H9 (cell line): ENCODE data around the gene TSPAN17. TPM values are rescaled to one million over a fixed set of nuclear protein-coding genes. Genes with fewer than 3 reads are reported as not detected.

Experiments used
- DNase-seq: peaks from one replicate; pipeline ENCODE4 v3.0.0-alpha.2; 2017
- H2AFZ ChIP-seq: one replicate; pipeline ENCODE4 v1.6.1; 2013; ENCODE audit warnings: mild to moderate bottlenecking, low read length, control low read depth, moderate library complexity
- H2AK5ac ChIP-seq: 2 replicates; pipeline ENCODE4 v1.6.1; 2013; ENCODE audit warnings: low read length, control low read depth, mixed read lengths; ENCODE audit not compliant: insufficient read length
- H2BK120ac ChIP-seq: one replicate; pipeline ENCODE4 v1.6.1; 2013; ENCODE audit warnings: low read depth, mild to moderate bottlenecking, low read length, control low read depth, inconsistent platforms; ENCODE audit not compliant: poor library complexity, severe bottlenecking
- H2BK12ac ChIP-seq: 2 replicates; pipeline ENCODE4 v1.6.1; 2013; ENCODE audit warnings: low read length, control low read depth, mixed read lengths, low read depth; ENCODE audit not compliant: insufficient read length
- H2BK15ac ChIP-seq: 2 replicates; pipeline ENCODE4 v1.6.1; 2013; ENCODE audit warnings: low read depth, low read length, control low read depth
- H2BK20ac ChIP-seq: one replicate; pipeline ENCODE4 v1.6.1; 2013; ENCODE audit warnings: low read depth, mild to moderate bottlenecking, low read length, control low read depth, inconsistent platforms; ENCODE audit not compliant: poor library complexity, severe bottlenecking
- H2BK5ac ChIP-seq: 2 replicates; pipeline ENCODE4 v1.6.1; 2013; ENCODE audit warnings: low read length, control low read depth, mixed read lengths; ENCODE audit not compliant: insufficient read length
- H3K14ac ChIP-seq: 2 replicates; pipeline ENCODE4 v1.6.1; 2013; ENCODE audit warnings: low read length, control low read depth; ENCODE audit not compliant: insufficient read depth
- H3K18ac ChIP-seq: 2 replicates; pipeline ENCODE4 v1.6.1; 2013; ENCODE audit warnings: low read depth, mild to moderate bottlenecking, mixed read lengths, low read length, control low read depth; ENCODE audit not compliant: insufficient read length
- H3K23ac ChIP-seq: 2 replicates; pipeline ENCODE4 v1.6.1; 2013; ENCODE audit warnings: low read length, control low read depth, mixed read lengths, low read depth; ENCODE audit not compliant: insufficient read length
- H3K23me2 ChIP-seq: 2 replicates; pipeline ENCODE4 v1.6.1; 2013; ENCODE audit warnings: low read depth, mild to moderate bottlenecking, mixed read lengths, low read length, control low read depth; ENCODE audit not compliant: insufficient read length, poor library complexity, severe bottlenecking
- H3K27ac ChIP-seq: 2 replicates; pipeline ENCODE4 v1.5.1; 2013; ENCODE audit warnings: low read length, control low read depth, mixed read lengths, low read depth; ENCODE audit not compliant: insufficient read length
- H3K27me3 ChIP-seq: 2 replicates; pipeline ENCODE4 v1.6.1; 2013; ENCODE audit warnings: low read length, control low read depth, inconsistent platforms; ENCODE audit not compliant: insufficient read depth
- H3K4ac ChIP-seq: 2 replicates; pipeline ENCODE4 v1.6.1; 2013; ENCODE audit warnings: low read depth, mild to moderate bottlenecking, control low read depth, inconsistent platforms, low read length, moderate library complexity
- H3K4me1 ChIP-seq: 2 replicates; pipeline ENCODE4 v1.6.1; 2013; ENCODE audit warnings: low read length, control low read depth, inconsistent platforms; ENCODE audit not compliant: insufficient read depth
- H3K4me2 ChIP-seq: 2 replicates; pipeline ENCODE4 v1.6.1; 2013; ENCODE audit warnings: low read length, control low read depth, mixed read lengths; ENCODE audit not compliant: insufficient read length, insufficient read depth
- H3K56ac ChIP-seq: 2 replicates; pipeline ENCODE4 v1.6.1; 2013; ENCODE audit warnings: low read depth, mild to moderate bottlenecking, mixed read lengths, low read length, control low read depth; ENCODE audit not compliant: insufficient read length
- H3K79me1 ChIP-seq: 2 replicates; pipeline ENCODE4 v1.6.1; 2013; ENCODE audit warnings: low read depth, mild to moderate bottlenecking, moderate library complexity, low read length, control low read depth, inconsistent platforms; ENCODE audit not compliant: insufficient read depth, poor library complexity, severe bottlenecking
- H3K79me2 ChIP-seq: 2 replicates; pipeline ENCODE4 v1.6.1; 2013; ENCODE audit warnings: low read length, control low read depth, inconsistent platforms; ENCODE audit not compliant: insufficient read depth
- H3K9ac ChIP-seq: 2 replicates; pipeline ENCODE4 v1.6.1; 2013; ENCODE audit warnings: low read length, control low read depth, mixed read lengths; ENCODE audit not compliant: insufficient read length; ENCODE audit errors: extremely low read depth
- H3K9me3 ChIP-seq: one replicate; pipeline ENCODE4 v1.6.1; 2013; ENCODE audit warnings: low read depth, low read length, inconsistent platforms; ENCODE audit not compliant: control insufficient read depth
- H3T11ph ChIP-seq: one replicate; pipeline ENCODE4 v1.6.1; 2013; ENCODE audit warnings: mild to moderate bottlenecking, low read length, control low read depth, inconsistent platforms
- H4K20me1 ChIP-seq: one replicate; pipeline ENCODE4 v1.6.1; 2013; ENCODE audit not compliant: control insufficient read depth, insufficient read length, insufficient read depth
- H4K5ac ChIP-seq: 2 replicates; pipeline ENCODE4 v1.6.1; 2013; ENCODE audit warnings: low read depth, mild to moderate bottlenecking, mixed read lengths, low read length, control low read depth; ENCODE audit not compliant: insufficient read length
- H4K8ac ChIP-seq: replicated peaks from 2 replicates; pipeline ENCODE4 v1.6.1; 2013; ENCODE audit warnings: low read length, control low read depth, mixed read lengths, low read depth; ENCODE audit not compliant: insufficient read length
- H4K91ac ChIP-seq: 2 replicates; pipeline ENCODE4 v1.6.1; 2013; ENCODE audit warnings: low read depth, mild to moderate bottlenecking, moderate library complexity, mixed read lengths, low read length, control low read depth; ENCODE audit not compliant: insufficient read length
- H3K27ac Mint-ChIP-seq, 3 experiments: 2 replicates in 2 of 3; 3 replicates in 1 of 3; pipeline ENCODE4 v1.8.0; 2020 to 2021; ENCODE audit warnings: mixed read lengths in 3 of 3, mild to moderate bottlenecking in 1 of 3, moderate library complexity in 1 of 3
- H3K27me3 Mint-ChIP-seq: 2 replicates; pipeline ENCODE4 v1.8.0; 2021; ENCODE audit warnings: low read depth, mild to moderate bottlenecking, moderate library complexity, mixed read lengths
- H3K36me3 Mint-ChIP-seq, 3 experiments: 2 replicates in 2 of 3; 3 replicates in 1 of 3; pipeline ENCODE4 v1.8.0; 2020 to 2021; ENCODE audit warnings: low read depth in 3 of 3, mixed read lengths in 3 of 3; ENCODE audit not compliant: insufficient read depth in 1 of 3
- H3K4me1 Mint-ChIP-seq, 2 experiments: 2 replicates each; pipeline ENCODE4 v1.8.0; 2020; ENCODE audit warnings: mixed read lengths in 2 of 2
- H3K4me3 Mint-ChIP-seq, 2 experiments: 2 replicates in 1 of 2; 3 replicates in 1 of 2; pipeline ENCODE4 v1.8.0; 2020 to 2021; ENCODE audit warnings: mild to moderate bottlenecking in 2 of 2, mixed read lengths in 2 of 2, moderate library complexity in 1 of 2
- H3K9me3 Mint-ChIP-seq, 2 experiments: 2 replicates in 1 of 2; 3 replicates in 1 of 2; pipeline ENCODE4 v1.8.0; 2020; ENCODE audit warnings: mild to moderate bottlenecking in 2 of 2, mixed read lengths in 2 of 2, moderate library complexity in 1 of 2
- CTCF ChIP-seq: fragments of 200-600 bp; sonication (generic); conservative IDR thresholded peaks from 3 replicates; pipeline ENCODE4 v1.8.0; 2021; ENCODE audit warnings: antibody characterized with exemption, mild to moderate bottlenecking
- WGBS: extraction: QIAGEN DNeasy Blood & Tissue Kit; methylation state at CpG from one replicate; pipeline ENCODE4 v1.1.7; 2013; ENCODE audit warnings: missing lambda C conversion rate, low lambda C conversion rate, mixed read lengths; ENCODE audit not compliant: insufficient read length; ENCODE audit errors: extremely low coverage; 5-methylcytosine and 5-hydroxymethylcytosine counted together
- total RNA-seq: library from RNA; stranded (reverse); gene quantifications from 2 replicates; pipeline ENCODE4 v1.2.1, GENCODE V29; 2021

The TSPAN17 gene
- total RNA-seq, 1 experiment from 2014 or later = 46.8 TPM

- H2AFZ ChIP-seq = no peak overlapping the region
- H3K27ac Mint-ChIP-seq = peak overlapping the region in 1 of 3 experiments; percentile 77; a peak in 1 of 7 replicates
- WGBS = no CpG with 5 or more reads among the region's 18 CpGs
Observed at GRCh38 chr5:176673651-176674583, 26.6 kb downstream of the TSPAN17 start.

More at GRCh38 chr5:176673651-176674583, 26.6 kb downstream of the TSPAN17 start:
- Histone ChIP-seq H2BK5ac (no peak overlapping the region), H2BK12ac (no peak overlapping the region), H3K23me2 (no peaks in the 10 kb centered on the region), H3K79me2 (no peaks in the 10 kb centered on the region), H3K4me1 (peaks cover 4% of the 10 kb centered on the region; the same call in 1 of the 2 replicates), H3K9ac (no peak overlapping the region), H4K5ac (no peak overlapping the region), H3K23ac (no peak overlapping the region), H2BK15ac (no peak overlapping the region), H3K9me3 (no peaks in the 10 kb centered on the region), H4K91ac (no peak overlapping the region), H3K4me2 (no peak overlapping the region), H4K8ac (no peak overlapping the region), H3K18ac (no peak overlapping the region), H3K56ac (no peak overlapping the region), H3K79me1 (no peaks in the 10 kb centered on the region), H3K27me3 (no peaks in the 10 kb centered on the region), H3K4ac (no peak overlapping the region), H3T11ph (no peak overlapping the region), H4K20me1 (no peaks in the 10 kb centered on the region), H3K14ac (no peak overlapping the region), H2BK120ac (no peak overlapping the region), H2BK20ac (no peak overlapping the region), H3K27ac (no peak overlapping the region), H2AK5ac (no peak overlapping the region)
- no peak for TF ChIP-seq CTCF
- H3K36me3 Mint-ChIP-seq = no peaks in the 10 kb centered on the region
- DNase-seq = no peak
- no peaks in the 10 kb centered on the region for H3K9me3 Mint-ChIP-seq
- peaks cover 9% of the 10 kb centered on the region for H3K27me3 Mint-ChIP-seq
- no peak overlapping the region for H3K4me3 Mint-ChIP-seq
- H3K4me1 Mint-ChIP-seq = peaks cover 26 to 43% of the 10 kb centered on the region in 2 experiments
